ENCODE data around the gene ZNF512B.
"Not testable (repeated sequence)": the region's sequence is repeated elsewhere in the genome, so short reads cannot be mapped to it uniquely, and the experiment has no call there.

- TF ChIP-seq, protein P1, sequence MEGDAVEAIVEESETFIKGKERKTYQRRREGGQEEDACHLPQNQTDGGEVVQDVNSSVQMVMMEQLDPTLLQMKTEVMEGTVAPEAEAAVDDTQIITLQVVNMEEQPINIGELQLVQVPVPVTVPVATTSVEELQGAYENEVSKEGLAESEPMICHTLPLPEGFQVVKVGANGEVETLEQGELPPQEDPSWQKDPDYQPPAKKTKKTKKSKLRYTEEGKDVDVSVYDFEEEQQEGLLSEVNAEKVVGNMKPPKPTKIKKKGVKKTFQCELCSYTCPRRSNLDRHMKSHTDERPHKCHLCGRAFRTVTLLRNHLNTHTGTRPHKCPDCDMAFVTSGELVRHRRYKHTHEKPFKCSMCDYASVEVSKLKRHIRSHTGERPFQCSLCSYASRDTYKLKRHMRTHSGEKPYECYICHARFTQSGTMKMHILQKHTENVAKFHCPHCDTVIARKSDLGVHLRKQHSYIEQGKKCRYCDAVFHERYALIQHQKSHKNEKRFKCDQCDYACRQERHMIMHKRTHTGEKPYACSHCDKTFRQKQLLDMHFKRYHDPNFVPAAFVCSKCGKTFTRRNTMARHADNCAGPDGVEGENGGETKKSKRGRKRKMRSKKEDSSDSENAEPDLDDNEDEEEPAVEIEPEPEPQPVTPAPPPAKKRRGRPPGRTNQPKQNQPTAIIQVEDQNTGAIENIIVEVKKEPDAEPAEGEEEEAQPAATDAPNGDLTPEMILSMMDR (tag by site-specific recombination; IDR thresholded peaks at IDR 0.05), result not testable (repeated sequence)
- not testable (repeated sequence) for TF ChIP-seq ZBTB49 (tag by site-specific recombination; IDR thresholded peaks at IDR 0.05; ENCODE audit: low read depth); ZBTB21 (tag by site-specific recombination; IDR thresholded peaks at IDR 0.05); SP2 (tag by site-specific recombination; IDR thresholded peaks at IDR 0.05); ZNF24 (tag by site-specific recombination; IDR thresholded peaks at IDR 0.05); YY1 (tag by site-specific recombination; IDR thresholded peaks at IDR 0.05); KLF9 (tag by site-specific recombination; IDR thresholded peaks at IDR 0.05; ENCODE audit: low read depth)
- TF ChIP-seq, protein P2, sequence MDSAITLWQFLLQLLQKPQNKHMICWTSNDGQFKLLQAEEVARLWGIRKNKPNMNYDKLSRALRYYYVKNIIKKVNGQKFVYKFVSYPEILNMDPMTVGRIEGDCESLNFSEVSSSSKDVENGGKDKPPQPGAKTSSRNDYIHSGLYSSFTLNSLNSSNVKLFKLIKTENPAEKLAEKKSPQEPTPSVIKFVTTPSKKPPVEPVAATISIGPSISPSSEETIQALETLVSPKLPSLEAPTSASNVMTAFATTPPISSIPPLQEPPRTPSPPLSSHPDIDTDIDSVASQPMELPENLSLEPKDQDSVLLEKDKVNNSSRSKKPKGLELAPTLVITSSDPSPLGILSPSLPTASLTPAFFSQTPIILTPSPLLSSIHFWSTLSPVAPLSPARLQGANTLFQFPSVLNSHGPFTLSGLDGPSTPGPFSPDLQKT (IDR thresholded peaks at IDR 0.05; ENCODE audit: borderline replicate concordance, low read depth, low read length), result not testable (repeated sequence)
- TF ChIP-seq, protein P3, sequence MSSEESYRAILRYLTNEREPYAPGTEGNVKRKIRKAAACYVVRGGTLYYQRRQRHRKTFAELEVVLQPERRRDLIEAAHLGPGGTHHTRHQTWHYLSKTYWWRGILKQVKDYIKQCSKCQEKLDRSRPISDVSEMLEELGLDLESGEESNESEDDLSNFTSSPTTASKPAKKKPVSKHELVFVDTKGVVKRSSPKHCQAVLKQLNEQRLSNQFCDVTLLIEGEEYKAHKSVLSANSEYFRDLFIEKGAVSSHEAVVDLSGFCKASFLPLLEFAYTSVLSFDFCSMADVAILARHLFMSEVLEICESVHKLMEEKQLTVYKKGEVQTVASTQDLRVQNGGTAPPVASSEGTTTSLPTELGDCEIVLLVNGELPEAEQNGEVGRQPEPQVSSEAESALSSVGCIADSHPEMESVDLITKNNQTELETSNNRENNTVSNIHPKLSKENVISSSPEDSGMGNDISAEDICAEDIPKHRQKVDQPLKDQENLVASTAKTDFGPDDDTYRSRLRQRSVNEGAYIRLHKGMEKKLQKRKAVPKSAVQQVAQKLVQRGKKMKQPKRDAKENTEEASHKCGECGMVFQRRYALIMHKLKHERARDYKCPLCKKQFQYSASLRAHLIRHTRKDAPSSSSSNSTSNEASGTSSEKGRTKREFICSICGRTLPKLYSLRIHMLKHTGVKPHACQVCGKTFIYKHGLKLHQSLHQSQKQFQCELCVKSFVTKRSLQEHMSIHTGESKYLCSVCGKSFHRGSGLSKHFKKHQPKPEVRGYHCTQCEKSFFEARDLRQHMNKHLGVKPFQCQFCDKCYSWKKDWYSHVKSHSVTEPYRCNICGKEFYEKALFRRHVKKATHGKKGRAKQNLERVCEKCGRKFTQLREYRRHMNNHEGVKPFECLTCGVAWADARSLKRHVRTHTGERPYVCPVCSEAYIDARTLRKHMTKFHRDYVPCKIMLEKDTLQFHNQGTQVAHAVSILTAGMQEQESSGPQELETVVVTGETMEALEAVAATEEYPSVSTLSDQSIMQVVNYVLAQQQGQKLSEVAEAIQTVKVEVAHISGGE (tag by site-specific recombination; conservative IDR thresholded peaks at IDR 0.05; ENCODE audit: low read depth), result not testable (repeated sequence)
- TF ChIP-seq, protein P4, sequence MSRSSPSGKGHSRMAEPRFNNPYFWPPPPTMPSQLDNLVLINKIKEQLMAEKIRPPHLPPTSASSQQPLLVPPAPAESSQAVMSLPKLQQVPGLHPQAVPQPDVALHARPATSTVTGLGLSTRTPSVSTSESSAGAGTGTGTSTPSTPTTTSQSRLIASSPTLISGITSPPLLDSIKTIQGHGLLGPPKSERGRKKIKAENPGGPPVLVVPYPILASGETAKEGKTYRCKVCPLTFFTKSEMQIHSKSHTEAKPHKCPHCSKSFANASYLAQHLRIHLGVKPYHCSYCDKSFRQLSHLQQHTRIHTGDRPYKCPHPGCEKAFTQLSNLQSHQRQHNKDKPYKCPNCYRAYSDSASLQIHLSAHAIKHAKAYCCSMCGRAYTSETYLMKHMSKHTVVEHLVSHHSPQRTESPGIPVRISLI (tag by site-specific recombination; IDR thresholded peaks at IDR 0.05), result not testable (repeated sequence)
Observed at GRCh38 chr20:64012385-64013154, 42.8 kb upstream of the ZNF512B start.

Measured in HEK293 (cell line).